Fibroblast of peridontal ligament (primary cell): Measurements from ENCODE around the gene PSEN2.
"Not testable (repeated sequence)": the region's sequence is repeated elsewhere in the genome, so short reads cannot be mapped to it uniquely, and the experiment has no call there.

Source experiments
- DNase-seq: peaks from one replicate; pipeline ENCODE4 v3.0.0-alpha.2; 2010; ENCODE audit errors: extremely low read depth

The PSEN2 gene

DNA sequence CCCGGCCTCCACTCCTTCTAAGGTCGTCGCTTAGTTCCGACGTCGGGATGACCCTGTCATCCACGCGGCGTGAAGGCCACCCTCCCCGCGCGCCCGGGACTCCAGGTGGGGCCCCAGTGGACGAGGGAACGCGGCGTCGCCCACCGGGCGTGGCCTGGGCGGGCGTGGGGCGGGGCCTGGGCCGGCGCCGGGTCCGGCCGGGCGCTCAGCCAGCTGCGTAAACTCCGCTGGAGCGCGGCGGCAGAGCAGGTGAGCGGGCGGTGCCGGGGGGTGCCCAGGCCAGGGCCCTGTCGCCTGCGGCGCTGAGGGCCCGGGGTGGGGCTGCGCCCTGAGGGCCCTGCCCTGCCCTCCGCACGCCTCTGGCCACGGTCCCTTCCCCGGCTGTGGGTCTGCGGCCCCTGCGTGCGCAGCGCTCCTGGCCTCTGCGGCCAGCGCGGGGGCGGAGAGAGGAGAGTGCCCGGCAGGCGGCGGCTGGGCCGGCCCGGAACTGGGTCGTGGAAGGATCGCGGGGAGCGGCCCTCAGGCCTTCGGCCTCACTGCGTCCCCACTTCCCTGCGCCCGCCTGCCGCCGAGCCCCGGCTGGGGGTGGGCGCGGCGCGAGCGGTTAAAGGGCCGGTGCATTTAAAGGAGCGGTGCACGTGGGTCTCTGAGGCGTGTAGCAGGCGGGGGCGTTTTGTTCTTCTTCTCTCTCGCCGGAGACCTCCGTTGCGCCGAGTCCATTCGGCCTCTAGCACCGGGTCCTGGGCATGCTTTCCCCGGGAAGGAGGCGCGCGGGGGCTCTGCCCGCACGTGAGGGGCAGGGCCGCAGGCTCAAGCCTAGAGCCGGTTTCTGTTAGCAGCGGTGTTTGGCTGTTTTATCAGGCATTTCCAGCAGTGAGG lies at the start of gene PSEN2:
Gene PSEN2 (plus strand): TSS at position 216 of the 879 bp plus-strand sequence. CDS start 11,292 bp downstream, outside the sequence.
- DNase-seq: peak; percentile 29

DNA sequence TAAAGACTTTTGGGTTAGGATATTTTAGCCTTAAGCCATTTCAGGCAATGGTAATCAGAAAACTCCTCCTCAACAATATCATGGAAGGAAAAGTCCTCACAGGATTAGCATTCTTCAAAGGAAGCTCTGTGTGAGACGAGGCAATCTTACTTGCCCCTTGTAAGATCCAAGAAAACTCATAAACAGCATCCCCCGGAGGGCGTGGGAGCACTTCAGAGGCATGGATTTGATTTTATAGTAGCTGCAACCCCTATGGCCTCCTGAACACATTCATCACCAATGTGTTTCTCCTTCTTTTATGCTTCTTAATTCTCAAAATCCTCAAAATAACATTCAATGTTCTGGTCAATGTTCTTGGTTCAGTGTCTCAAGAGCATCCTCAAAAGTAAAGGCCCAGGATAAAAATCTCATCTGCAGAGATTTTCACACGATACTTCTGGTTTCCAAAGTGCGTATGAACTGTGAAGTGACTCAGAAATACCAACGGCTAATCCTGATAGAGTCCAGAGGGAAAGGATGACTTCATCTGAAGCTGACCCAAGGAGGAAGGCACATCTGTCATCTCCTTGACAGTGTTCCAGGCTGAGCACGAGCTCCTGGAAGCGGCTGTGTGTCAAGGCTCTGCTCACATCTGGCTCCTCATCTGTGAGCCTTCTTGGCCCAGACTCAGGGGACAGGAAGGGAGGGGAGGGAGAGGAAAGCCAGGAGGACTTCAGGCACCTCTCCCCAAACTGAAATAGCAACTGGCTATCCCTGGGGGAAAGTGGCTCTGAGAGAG lies 49.3 kb upstream of the PSEN2 start:
- peak; percentile 95 for DNase-seq

DNA sequence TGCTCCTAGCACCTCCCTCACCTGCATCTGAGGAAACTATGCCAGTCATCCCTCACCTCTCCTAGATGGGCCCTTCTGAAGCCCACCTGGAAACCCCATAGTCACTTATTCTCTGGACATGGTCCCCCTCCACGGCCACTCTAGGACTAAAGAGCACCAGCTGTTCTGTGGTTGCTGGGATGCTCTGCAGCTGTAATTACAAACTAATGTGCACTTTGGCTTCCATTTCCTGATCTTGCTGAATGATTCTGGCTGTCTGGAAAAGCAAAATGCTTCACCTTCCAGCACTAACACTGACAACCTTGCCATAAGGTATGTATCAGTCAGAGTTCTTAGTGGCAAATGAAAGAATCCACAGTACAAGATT lies 48.7 kb upstream of the PSEN2 start:
- peak; percentile 62 for DNase-seq

GRCh38 chr1:226823643-226824042 lies 46.8 kb upstream of the PSEN2 start:
- DNase-seq: no peak

DNA sequence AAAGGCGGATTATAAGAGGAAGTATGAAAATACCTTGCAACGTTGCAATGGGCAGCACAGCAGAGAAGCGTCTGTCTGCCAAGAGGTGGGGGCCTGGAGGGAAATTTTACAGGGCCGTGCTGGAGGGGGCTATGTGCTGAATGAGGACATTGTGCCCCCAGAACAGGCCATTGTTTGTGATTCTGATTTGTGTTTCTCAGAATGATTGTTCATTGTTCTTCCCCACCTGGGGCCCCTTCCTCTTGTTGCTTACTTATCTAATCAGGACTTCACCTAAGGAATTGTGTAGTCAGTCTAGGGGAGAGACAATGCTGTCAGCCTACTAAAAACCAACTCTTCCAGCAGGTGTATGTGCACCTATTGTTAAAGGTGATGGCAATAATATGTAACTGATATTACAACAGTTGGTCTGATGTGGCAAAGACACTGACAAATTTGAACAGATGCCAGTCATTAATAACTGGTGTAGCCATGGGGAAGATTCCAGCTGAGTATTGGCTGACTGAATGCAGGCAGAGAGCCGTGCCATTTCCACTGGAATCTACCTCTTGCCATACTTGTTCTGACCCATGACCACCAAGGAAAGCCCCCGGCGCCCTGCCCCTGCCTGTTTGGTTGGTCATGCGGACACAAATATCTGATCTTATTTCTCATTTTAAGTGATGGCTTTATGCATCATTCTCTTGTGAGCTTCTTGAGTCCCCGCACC lies 45.2 kb upstream of the PSEN2 start:
- DNase-seq: no peak

- no peak for DNase-seq
These were observed 44.7 kb upstream of the PSEN2 start for GRCh38 chr1:226825746-226826100.

DNA sequence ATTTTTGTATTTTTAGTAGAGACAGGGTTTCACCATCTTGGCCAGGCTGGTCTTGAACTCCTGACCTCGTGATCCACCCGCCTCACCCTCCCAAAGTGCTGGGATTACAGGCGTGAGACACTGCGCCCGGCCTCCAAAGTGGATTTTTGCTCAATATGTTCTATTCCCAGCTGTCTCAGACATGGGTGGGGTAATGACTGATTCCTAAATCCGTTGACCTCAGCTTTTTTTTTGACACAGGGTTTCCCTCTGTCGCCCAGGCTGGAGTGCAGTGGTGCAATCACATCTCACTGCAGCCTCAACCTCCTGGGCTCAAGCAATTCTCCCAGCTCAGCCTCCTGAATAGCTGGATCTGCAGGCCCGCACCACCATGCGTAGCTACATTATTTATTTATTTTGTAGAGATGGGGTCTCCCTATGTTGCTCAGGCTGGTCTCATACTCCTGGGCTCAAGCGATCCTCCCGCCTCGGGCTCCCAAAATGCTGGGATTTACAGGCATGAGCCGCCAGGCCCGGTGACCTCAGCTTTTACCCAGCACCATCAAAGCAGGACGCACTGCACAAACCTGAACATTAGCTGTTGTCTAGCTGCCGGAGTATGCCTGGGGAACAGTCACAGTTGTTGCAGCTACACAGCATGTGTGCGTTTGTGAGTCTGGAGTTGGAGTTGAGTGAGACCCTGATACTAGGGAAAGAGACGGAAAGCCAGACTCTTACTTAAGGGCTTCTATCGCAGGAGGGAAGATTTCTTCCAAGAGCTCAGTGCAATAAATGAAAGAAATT lies 43.7 kb upstream of the PSEN2 start:
- no peak for DNase-seq

DNA sequence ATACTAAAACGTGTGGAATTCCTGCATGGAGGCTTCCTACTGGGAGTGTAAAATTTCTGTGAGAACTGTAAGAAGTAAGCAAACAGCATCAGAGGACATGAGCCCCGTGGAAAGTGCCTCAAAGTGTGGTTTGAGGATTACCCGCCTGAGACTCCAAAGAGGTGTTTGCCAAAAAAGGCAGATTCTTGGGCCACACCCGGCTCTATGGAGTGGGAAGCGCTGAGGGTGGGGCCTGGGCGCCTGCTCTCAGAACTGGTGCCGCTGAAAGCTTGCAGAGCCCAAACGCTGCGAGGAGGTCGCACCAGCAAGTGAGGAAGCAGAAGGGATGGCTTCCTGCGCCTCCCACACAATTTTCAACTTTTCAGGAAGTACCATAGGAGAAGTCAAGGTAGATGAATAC lies 43.0 kb upstream of the PSEN2 start:
- DNase-seq: peak; percentile 3

DNA sequence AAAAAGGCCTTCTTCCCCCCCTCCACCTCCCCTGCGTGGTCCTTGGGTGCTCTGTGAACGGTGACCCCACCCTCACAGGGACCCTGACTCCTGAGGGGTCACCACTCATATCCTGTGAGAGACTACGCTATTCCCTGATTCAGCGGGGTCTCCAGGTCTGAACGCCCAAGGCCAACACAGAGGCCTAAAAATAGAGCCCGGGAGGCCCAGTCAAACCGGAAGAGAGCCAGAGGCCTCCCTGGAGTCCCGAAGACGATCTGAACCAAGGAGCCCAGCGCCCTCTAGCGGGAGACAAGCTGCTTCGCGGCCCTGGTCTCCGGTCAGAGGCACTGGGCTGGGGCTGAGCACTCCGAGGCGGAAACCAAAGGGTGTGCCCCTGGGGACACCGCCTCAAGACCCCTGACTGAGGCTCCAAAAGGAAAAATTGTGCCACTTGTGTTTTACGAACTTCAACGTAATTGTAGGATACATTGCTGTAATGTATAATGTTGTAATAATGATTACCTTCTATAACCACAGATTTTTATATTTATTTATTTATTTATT lies 42.4 kb upstream of the PSEN2 start:
- peak; percentile 95 for DNase-seq

- DNase-seq: no peak
These were observed 41.3 kb upstream of the PSEN2 start for GRCh38 chr1:226829105-226829504.

- DNase-seq: no peak
These were observed 38.5 kb upstream of the PSEN2 start for GRCh38 chr1:226831953-226832352.

DNA sequence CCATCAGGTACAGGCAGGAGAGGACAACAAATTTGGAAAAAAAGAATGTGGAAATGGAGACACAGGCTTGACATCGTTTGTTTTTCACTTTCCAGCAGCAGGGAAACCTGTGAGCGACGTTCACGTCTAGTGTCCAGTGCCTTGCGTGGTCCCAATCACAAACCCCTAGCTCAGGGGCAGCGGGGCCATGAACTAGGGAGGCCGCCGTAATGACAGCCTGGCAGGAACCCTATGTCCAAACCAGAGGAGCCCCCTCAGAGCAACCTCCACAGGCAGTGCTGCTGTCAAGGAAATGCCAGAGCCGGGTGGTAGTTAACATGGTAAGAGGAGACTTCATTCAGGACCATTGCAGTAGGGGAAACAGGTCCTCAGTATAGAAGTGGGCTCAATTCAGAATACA lies 37.8 kb upstream of the PSEN2 start:
- no peak for DNase-seq

DNA sequence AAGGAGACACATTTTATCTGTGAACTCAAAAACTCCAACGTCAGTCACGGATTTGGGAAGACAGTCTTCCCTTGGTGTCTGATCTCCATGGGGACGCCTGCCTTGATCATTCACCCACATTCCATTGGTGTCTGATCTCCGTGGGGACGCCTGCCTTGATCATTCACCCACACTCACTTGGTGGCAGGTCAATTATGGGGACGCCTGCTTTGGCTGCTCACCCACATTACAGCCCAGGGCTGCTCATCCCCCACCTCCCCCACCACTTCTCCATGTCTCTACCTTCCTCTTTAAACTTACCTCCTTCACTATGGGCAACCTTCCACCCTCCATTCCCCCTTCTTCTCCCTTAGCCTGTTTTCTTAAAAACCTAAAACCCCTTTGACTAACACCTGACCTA lies 36.2 kb upstream of the PSEN2 start:
- not testable (repeated sequence) for DNase-seq

DNA sequence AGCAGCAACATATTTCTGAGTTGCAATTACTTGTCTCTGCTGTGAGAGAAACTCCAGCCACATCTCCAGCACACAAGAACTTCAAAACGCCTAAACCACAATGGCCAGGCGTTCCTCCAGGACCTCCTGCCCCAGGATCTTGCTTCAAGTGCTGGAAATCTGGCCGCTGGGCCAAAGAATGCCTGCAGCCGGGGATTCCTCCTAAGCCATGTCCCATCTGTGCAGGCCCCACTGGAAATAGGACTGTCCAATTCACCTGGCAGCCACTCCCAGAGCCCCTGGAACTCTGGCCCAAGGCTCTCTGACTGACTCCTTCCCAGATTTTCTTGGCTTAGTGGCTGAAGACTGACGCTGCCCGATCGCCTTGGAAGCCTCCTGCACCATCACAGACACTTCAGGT lies 35.0 kb upstream of the PSEN2 start:
- DNase-seq: peak; percentile 26

GRCh38 chr1:226837966-226838365 lies 32.5 kb upstream of the PSEN2 start:
- not testable (repeated sequence) for DNase-seq

DNA sequence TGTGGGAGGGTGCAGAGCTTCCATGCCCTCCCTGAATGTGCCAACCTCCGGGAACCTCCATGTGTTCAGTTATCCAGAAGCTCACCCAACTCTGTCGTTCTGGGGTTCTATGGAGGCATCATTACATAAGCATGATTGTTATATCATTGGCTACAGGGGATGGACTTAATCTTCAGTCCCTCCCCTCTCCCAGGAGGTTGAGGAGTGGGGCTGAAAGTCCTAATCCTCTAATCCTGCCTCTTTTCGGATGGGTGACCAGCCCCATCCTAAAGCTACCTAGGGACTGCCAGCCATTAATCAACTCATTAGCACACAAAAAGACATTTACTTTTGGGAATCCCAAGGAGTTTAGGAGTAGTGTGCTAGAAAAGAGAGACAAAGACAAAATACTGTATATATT lies 32.0 kb upstream of the PSEN2 start:
- no peak for DNase-seq

DNA sequence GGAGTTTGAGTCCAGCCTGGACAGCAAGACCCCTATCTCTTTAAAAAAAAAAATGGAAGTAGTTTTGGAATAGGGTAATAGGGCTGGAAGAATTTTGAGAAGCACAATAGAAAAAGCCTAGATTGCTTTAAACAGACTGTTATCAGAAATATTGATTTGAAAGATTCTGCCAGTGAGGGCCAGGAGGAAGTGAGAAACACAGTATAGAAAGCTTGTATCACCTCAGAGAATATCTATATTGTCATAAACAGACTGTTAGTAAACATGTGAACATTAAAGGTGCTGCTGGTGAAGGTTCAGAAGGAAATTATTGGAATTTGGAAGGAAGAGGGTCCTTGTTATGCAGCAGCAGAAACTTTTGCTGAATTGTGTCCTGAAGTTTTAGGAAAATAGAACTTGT lies 24.8 kb upstream of the PSEN2 start:
- no peak for DNase-seq

GRCh38 chr1:226846786-226847185 lies 23.6 kb upstream of the PSEN2 start:
- DNase-seq: peak; percentile 15

- DNase-seq: not testable (repeated sequence)
These were observed 15.9 kb upstream of the PSEN2 start for GRCh38 chr1:226854548-226854947.

DNA sequence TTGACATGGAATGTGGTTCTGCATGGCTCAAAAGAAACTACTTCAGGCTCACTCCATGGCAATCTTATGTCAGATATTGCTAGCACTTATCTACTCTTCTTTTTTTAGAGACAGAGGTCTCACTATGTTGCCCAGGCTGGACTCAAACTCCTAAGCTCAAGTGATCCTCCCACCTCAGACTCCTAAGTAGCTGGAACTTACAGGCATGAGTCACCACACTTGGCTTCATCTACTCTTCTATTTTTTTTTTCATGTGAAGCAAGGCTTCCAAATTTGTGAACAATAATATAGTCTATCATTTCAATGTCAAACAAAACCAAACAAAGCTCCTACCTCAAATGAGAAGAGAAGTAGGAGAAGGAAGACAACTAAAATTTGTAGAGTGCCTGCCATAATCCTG lies 7.5 kb upstream of the PSEN2 start:
- DNase-seq: peak; percentile 76

DNA sequence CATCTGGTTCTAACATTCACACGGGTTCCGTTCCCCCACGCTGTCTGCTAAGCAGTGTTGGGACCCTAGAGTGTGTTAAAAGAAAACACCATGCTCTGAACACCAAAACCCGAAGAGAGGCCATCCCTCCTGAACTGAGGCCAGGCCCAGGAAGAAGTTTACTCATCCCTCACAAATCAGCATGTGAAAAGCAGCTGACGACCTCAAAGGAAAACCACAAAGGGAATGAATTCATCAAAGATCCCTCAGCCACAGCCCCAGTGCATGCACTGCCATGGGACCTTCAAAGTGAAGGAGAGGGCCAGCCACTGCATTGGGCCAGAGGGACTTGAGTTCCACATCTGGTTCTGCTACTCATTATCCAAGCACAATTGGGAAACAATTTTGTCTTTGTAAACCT lies 7.0 kb upstream of the PSEN2 start:
- peak; percentile 89 for DNase-seq
